NCI-H748 (cell line): ENCODE measurements around the gene GLP1R.

Experiments used
- DNase-seq: peaks from one replicate; lab custom pipeline; 2025; ENCODE audit not compliant: unreplicated experiment; lab: John Stamatoyannopoulos, UW

The GLP1R gene

DNA sequence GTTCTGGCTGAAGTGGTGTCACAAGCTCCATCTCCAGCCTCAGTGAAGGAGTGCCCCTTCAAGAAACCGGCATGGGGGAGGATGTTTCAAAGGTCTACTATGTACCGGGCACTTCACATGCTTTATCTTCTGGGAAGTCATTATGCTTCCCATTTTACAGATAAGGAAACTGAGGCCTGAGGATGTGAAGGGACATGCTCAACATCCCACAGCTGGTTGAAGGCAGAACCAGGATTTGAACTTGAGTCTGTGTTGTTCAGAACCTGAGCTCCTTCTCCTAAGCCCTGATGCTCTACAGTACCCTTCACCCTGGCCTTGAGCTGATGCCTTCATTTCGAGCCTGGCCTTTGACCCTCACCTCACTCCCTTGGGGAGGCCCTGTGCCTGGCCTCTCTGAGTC, 13.0 kb downstream of the GLP1R start:
- no peak for DNase-seq

DNA sequence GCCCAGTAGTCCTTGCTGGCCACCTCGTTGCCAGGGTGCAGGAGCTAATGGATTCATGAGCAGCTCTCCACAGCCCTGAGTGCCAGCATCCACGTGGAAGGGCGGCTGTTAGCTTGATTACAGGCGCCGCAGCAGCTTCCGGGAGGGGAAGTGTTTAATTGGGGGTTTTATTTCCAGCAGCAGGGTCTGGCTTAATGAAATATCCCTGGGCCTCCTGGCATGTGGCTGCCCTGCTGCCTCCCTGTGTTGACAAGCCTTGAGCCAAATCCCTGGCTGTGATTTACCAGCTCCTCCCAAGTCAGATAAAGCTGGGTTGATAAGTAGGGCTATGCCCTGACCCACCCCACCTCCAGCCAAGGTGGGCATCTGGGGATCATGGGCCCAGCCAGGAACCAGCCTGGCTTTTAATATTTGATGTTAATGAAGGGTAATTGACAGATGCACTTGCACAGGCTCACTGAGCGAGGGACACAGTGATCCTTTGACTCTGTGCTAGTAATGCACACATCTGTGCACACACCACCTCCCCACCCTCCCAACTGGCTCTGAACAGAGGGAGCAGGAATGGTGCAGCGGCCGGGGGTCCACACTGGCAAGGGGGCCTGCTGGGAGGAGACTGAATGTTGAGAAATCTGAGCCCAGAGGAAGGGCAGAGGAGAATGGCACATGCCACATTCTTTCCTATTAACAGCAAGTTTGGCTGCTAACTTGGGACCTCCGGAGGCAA, 13.6 kb downstream of the GLP1R start:
- DNase-seq: peak; percentile 87

DNA sequence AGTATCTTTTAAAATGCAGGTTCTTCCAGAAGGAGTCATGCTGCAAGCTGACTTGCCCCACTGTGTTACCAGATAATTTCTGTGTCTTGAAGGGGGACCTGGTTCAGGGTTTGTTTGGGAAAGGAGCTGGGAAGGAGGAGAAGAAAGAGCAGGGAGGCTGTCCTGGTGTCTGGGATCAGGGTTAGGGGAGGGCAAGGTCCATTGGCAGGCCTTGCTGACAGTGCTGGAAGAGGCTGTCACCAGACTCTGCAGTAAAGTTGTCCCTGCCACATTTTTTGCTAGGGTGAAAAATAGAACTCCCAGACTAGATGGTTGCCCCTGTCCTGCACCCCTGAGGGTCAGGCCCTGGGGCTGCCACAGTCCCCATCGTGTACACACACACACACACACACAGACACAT, 14.9 kb downstream of the GLP1R start:
- DNase-seq: no peak

GRCh38 chr6:39065561-39065960, 17.0 kb downstream of the GLP1R start:
- no peak for DNase-seq

DNA sequence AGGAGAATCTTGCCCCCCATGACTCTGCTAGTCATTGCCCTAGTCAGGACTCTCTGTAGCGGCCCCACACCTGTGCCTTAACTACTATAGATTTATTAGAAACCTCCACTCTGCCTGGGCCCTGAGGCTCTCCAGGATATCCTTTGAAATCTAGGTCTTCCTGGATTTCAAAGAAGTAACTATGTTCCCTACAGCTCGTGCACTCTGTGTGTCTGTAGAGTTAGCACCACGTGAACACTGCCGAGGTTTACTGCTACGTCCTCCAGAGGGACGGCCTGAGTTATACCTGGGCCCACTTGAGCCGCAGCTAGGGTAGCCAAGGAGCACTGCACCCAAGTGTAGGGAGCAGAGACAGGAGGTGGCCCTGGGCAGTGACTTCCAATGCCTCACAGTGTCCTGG, 19.8 kb downstream of the GLP1R start:
- DNase-seq: no peak

DNA sequence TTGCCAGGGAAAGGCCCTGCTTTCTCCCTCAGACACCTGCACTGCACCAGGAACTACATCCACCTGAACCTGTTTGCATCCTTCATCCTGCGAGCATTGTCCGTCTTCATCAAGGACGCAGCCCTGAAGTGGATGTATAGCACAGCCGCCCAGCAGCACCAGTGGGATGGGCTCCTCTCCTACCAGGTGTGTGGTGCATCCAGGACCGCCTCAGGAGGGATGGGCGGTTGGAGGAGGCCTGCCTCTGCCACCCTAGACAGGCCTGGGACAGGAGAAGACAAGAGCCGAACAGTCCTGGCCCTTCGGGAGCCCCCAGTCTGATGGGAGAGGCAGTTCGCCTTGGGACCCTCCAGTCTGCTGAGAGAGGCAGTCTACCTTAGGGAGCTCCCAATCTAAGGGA, 24.2 kb downstream of the GLP1R start:
- DNase-seq: no peak

- DNase-seq: no peak
Measured at GRCh38 chr6:39073471-39074355, 25.1 kb downstream of the GLP1R start.

- no peak for DNase-seq
Measured at GRCh38 chr6:39074486-39074885, 25.9 kb downstream of the GLP1R start.

DNA sequence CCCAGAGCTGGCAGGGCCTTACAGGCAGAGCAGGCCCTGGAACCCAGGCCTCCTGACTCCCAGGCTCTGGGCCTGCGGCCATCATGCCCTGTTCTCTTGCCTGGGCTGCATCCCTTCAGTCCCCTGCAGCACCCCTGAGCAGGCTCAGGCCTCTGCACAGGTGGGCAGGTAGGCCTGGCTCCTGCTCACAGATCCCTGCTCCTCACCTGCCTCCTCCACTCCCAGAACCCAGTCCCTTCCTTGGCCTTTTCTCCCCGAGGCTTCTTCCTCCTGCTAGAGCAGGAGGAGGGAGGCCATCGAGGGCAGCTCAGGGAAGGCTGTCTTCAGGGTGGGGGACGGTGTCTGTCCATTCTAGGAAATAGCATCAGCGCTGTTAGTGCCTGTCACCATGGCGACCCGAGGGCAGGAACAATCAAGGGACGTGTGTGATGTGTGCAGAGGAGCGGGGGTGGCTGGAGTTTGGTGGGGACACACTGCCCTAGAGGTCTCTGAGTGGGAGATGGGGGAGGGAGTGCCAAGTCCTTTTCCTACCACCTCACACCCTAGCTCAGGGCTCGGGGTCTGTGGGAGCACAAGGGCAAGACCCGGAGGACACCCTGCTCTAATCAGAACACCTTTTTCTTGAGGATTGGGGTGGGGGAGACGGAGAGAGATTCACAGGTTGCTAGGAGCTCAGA, 26.6 kb downstream of the GLP1R start:
- DNase-seq: peak; percentile 8

GRCh38 chr6:39075807-39076622, 27.4 kb downstream of the GLP1R start:
- no peak for DNase-seq

DNA sequence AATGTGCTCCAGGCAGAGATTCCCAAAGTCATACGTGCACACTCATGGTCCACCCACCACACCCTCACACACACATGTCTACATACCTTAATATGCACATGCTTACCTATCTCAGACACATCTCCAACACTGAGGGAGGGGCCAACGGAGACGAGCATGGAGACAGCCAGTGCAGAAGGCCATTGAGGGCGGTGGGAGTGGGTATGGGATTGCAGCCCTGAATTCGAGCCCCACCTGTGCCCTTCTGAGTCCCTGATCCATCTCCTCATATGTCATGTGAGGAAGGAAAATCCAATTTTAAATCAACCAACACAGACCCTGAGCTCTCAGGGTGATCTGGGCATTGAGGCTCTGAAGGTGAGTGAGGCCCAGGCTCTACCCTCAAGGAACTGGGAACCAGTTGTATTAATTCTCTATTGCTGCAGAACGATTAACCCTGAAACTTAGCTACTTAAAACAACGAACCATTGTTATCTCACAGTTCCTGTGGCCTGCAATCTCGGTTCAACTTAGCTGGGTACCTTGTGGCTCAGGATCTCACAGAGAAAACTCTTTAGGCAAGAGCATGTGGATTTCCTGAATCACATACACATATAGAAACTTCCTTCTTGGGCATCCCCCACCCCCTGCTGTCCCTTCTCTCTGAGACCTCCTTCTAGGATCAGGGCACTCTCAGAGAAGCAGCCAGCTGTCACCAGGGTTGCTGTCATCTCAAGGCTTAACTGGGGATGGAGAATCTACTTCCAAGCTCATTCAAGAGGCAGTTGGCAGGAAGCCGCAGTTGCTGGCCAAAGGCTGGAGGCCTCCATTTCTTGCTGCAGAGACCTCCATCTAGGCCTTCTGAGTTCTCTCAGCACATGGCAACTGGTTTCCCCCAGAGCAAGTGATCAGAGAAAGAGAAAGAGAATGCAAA, 28.3 kb downstream of the GLP1R start:
- no peak for DNase-seq

GRCh38 chr6:39077882-39078594, 29.5 kb downstream of the GLP1R start:
- no peak for DNase-seq

DNA sequence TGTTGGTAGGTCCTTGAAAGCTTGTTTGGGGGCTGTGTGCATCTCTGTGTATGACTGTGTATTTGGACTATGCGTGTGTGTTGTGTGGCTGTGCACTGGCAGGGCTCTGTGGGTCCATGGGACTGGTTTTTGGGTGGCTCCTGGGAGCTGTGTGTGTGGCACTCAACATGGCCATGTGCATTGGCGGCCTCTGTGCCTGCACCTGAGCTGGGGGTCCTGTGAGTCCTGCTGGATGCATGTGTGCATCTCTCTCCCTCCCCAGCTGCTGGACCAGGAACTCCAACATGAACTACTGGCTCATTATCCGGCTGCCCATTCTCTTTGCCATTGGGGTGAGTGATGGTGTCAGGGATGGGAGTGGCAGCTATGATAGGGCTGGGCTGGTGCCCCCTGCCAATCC, 30.1 kb downstream of the GLP1R start:
- no peak for DNase-seq

DNA sequence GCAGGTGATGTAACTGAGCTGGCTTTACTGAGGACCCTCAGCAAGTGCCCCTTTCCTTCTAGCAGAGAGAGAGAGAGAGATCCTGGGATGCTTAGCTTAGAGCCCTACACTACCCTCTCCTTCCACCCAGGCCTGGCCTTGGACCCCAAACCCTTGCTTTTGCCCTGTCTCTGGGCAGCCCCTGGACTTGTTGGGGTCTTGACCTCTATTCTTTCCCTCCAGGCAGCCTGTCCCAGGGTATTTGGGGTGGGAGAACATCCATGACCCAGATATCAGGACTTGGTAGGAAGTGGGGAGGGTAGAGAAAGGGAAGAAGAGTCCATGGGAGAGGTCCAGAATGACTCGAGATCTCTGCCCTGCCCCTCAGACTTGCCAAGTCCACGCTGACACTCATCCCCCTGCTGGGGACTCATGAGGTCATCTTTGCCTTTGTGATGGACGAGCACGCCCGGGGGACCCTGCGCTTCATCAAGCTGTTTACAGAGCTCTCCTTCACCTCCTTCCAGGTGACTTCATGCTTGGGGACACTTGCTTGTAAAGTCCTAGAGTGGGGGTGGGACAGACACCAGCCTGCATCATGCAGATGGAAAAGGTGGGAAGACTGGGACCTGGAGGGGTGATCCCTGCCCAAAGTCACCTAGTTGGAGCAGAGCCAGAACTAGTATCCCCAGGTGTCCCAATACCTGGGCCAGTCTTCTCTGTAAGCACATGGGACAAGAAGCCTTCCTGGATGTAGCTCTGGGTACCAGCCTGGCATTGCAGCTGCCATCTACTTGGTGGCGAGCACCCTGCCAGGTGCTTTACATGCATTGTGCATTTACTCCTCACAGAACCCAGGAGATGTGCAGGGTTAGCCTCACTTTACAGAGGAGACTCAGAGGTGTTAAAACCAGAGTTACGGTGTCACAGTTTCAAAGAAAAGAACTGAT, 30.9 kb downstream of the GLP1R start:
- no peak for DNase-seq

- no peak for DNase-seq
Measured at GRCh38 chr6:39080246-39080875, 31.8 kb downstream of the GLP1R start.

- DNase-seq: no peak
Measured at GRCh38 chr6:39082310-39082709, 33.7 kb downstream of the GLP1R start.

DNA sequence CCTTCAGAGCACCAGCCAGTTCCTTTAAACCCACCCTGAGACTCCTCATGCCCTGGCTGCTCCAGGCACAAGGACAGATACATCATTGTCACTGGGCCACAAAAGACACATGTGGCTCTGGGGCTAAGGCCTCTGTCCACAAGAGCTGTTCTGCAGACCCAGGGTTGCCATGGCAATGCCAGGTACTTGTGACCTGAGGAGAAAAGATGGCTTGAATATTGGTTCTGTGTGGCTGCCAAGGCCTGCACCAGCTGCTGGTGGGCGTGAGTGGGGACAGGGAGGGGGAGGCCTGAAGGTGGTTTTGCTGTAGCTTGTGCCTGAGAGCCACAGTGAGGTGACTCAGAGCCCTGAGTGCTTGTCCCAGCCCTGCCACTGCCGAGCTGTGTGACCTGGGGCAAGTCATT, 34.7 kb downstream of the GLP1R start:
- DNase-seq: peak; percentile 74

DNA sequence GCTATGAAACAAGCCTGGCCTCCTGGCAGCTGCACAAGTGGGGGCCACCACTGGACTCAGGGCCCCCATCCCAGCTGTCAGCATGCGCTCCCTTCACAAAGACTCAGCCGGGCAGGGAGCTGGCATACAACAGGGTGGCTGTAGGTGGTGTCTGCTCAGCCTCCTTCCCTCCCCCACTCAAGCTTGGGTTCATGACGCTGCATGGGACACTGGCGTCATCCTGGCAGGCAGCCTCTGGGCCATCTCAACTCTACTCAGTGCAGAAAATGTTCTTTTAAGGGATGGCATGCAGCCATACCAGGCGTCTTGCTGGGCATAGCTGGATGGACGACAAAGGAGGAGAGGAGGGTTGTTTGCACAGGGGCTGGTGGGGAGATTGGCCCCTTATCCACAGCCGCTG, 35.9 kb downstream of the GLP1R start:
- DNase-seq: no peak
